Measurements from ENCODE around the gene HS6ST3.

Gene HS6ST3

GRCh38 chr13:96817336-96817941 lies 727.5 kb downstream of the HS6ST3 start:
- no peak overlapping the region for H3K4me3 ChIP-seq (ENCODE audit: low read depth, low read length, poor library complexity, severe bottlenecking)
- H3K4me1 ChIP-seq (ENCODE audit: insufficient read depth, low read length, severe bottlenecking): no peaks in the 10 kb centered on the region
- no peak overlapping the region for H3K4me2 ChIP-seq (ENCODE audit: low read length)
- no peak overlapping the region for H3K27ac ChIP-seq (ENCODE audit: low read depth, low read length, poor library complexity, severe bottlenecking)
- H3K36me3 ChIP-seq (ENCODE audit: insufficient read depth, low read length): no peaks in the 10 kb centered on the region
- no peak overlapping the region for H3K9ac ChIP-seq (ENCODE audit: low read length)
- no peak for TF ChIP-seq EZH2 (IDR thresholded peaks at IDR 0.05; ENCODE audit: borderline replicate concordance, low read length)
- TF ChIP-seq CTCF (IDR thresholded peaks at IDR 0.05; ENCODE audit: low read length): peak; percentile 69
- H3K27me3 ChIP-seq (ENCODE audit: insufficient read depth, low read length): no peaks in the 10 kb centered on the region
- H3K9me2 ChIP-seq (ENCODE audit: low read depth, low read length): no peaks in the 10 kb centered on the region
- H4K20me1 ChIP-seq (ENCODE audit: insufficient read depth, low read length): no peaks in the 10 kb centered on the region
- H3F3A ChIP-seq (ENCODE audit: insufficient read depth, low read length): no peaks in the 10 kb centered on the region
- no peaks in the 10 kb centered on the region for H3K79me2 ChIP-seq (ENCODE audit: insufficient read depth, low read length)
- no peak overlapping the region for H2AFZ ChIP-seq (ENCODE audit: low read length)
- H3K9me3 ChIP-seq (ENCODE audit: low read length): no peaks in the 10 kb centered on the region

DNA sequence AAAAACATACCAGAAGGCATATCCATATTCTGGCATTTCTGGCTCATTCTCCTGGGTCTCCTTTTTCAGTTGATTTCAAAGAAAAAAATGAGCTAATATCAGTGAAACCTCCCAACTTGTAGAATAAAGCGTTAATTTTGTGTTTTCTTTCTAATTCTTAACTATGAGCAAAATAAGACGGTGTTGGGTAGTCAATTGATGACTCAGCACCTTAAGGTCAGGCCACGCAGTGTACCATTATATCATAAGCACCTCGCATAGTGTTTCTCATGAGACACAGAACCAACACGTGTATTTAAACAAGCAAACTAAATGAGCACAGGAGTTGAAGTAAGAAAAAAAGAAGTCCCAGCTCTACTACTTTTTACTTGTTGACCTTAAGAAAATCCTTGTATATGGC lies 729.5 kb downstream of the HS6ST3 start:
- no peaks in the 10 kb centered on the region for H3K9me2 ChIP-seq (ENCODE audit: low read depth, low read length)
- H3K4me3 ChIP-seq (ENCODE audit: low read depth, low read length, poor library complexity, severe bottlenecking): no peak overlapping the region
- H3F3A ChIP-seq (ENCODE audit: insufficient read depth, low read length): no peaks in the 10 kb centered on the region
- no peaks in the 10 kb centered on the region for H3K27me3 ChIP-seq (ENCODE audit: insufficient read depth, low read length)
- H3K27ac ChIP-seq (ENCODE audit: low read depth, low read length, poor library complexity, severe bottlenecking): no peak overlapping the region
- H2AFZ ChIP-seq (ENCODE audit: low read length): no peak overlapping the region
- H3K4me1 ChIP-seq (ENCODE audit: insufficient read depth, low read length, severe bottlenecking): no peaks in the 10 kb centered on the region
- no peak overlapping the region for H3K9ac ChIP-seq (ENCODE audit: low read length)
- H3K79me2 ChIP-seq (ENCODE audit: insufficient read depth, low read length): no peaks in the 10 kb centered on the region
- no peak overlapping the region for H3K4me2 ChIP-seq (ENCODE audit: low read length)
- no peaks in the 10 kb centered on the region for H4K20me1 ChIP-seq (ENCODE audit: insufficient read depth, low read length)
- TF ChIP-seq EZH2 (IDR thresholded peaks at IDR 0.05; ENCODE audit: borderline replicate concordance, low read length) (no peak), CTCF (IDR thresholded peaks at IDR 0.05; ENCODE audit: low read length) (no peak)
- no peaks in the 10 kb centered on the region for H3K36me3 ChIP-seq (ENCODE audit: insufficient read depth, low read length)
- H3K9me3 ChIP-seq (ENCODE audit: low read length): no peaks in the 10 kb centered on the region

GRCh38 chr13:96821381-96821780 lies 731.5 kb downstream of the HS6ST3 start:
- Histone ChIP-seq H3K27ac (ENCODE audit: low read depth, low read length, poor library complexity, severe bottlenecking) (no peak overlapping the region), H3K9me2 (ENCODE audit: low read depth, low read length) (no peaks in the 10 kb centered on the region), H4K20me1 (ENCODE audit: insufficient read depth, low read length) (no peaks in the 10 kb centered on the region), H3K4me1 (ENCODE audit: insufficient read depth, low read length, severe bottlenecking) (no peaks in the 10 kb centered on the region), H3K4me2 (ENCODE audit: low read length) (no peak overlapping the region), H3K4me3 (ENCODE audit: low read depth, low read length, poor library complexity, severe bottlenecking) (no peak overlapping the region), H3F3A (ENCODE audit: insufficient read depth, low read length) (no peaks in the 10 kb centered on the region), H3K79me2 (ENCODE audit: insufficient read depth, low read length) (no peaks in the 10 kb centered on the region), H3K9me3 (ENCODE audit: low read length) (no peaks in the 10 kb centered on the region), H3K27me3 (ENCODE audit: insufficient read depth, low read length) (no peaks in the 10 kb centered on the region), H3K36me3 (ENCODE audit: insufficient read depth, low read length) (no peaks in the 10 kb centered on the region), H3K9ac (ENCODE audit: low read length) (no peak overlapping the region), H2AFZ (ENCODE audit: low read length) (no peak overlapping the region)
- no peak for TF ChIP-seq CTCF (IDR thresholded peaks at IDR 0.05; ENCODE audit: low read length)
- no peak for TF ChIP-seq EZH2 (IDR thresholded peaks at IDR 0.05; ENCODE audit: borderline replicate concordance, low read length)

All from OCI-LY1 (cell line).